ENCODE results near the gene ZNF836. TPM values are rescaled to one million over a fixed set of nuclear protein-coding genes. Genes with fewer than 3 reads are reported as not detected.

ZNF836 gene
- total and polyA plus RNA-seq, 9 of the 15 experiments (the other 6 are each of a cell fraction or from before 2014, with no cell fraction given), result 0.24 to 0.69 (median 0.64) TPM; not detected in 2

DNA sequence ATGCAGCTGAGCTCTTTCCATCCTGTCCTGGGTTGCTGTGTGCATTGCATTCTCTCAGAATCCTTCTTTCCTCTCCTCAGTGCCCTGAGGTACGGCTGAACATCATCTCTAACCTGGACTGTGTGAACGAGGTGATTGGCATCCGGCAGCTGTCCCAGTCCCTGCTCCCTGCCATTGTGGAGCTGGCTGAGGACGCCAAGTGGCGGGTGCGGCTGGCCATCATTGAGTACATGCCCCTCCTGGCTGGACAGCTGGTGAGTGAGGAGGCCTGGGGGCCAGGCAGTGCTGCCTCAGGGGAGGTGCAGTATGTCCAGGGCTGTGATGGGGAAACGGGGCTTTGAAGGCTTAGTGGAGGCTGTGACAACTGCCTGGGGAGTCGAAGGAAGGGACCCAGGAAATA is 48.2 kb upstream of the ZNF836 start:
- FAIRE-seq (peak; percentile 29), DNase-seq (ENCODE audit: extremely low read depth in 1 of 4, low spot score in 3 of 4) (no peak), ATAC-seq (no peak)
- H2AFZ ChIP-seq (ENCODE audit: low read depth, low read length), result no peak overlapping the region
- ChIA-PET POLR2A (interaction anchor here (1.1 to 1.2 kb wide), 2 partner anchors 17 to 20 kb away, joined by 4 read pairs; no protein-coding TSS in a partner anchor), CTCF (ENCODE audit: low intra/inter-chr PET ratio) (no interaction called here)
- 97% methylated on average over 8 of the region's 8 CpGs for WGBS (ENCODE audit: insufficient coverage, low coverage, missing lambda C conversion rate)
- peaks cover 98% of the 10 kb centered on the region for H3K36me3 ChIP-seq (ENCODE audit: control insufficient read depth, insufficient read depth, low read length)
- H3K9ac ChIP-seq (ENCODE audit: insufficient read depth in 1 of 2, low read depth in 2 of 2, low read length in 2 of 2), result no peak overlapping the region
- intact Hi-C loops (cut with micrococcal nuclease) (no loop called here), in situ Hi-C loops (cut with MboI) (no loop called here)
- no peak for TF ChIP-seq ARHGAP35 (IDR thresholded peaks at IDR 0.05; ENCODE audit: partially characterized antibody)
- BruUV-seq (replicated peaks), result no TSS peak
- H4K20me1 ChIP-seq (replicated peaks; ENCODE audit: control insufficient read depth, insufficient read depth, low read length), result 0 out of 2 replicates have a peak, but pooled peaks cover 4% of the 10 kb centered on the region
- H3K27me3 ChIP-seq (ENCODE audit: control insufficient read depth in 2 of 2, insufficient read depth in 2 of 2, low read length in 2 of 2), result no peaks in the 10 kb centered on the region
- no peaks in the 10 kb centered on the region for H3K4me1 ChIP-seq (replicated peaks in 1 of 2; ENCODE audit: control insufficient read depth in 2 of 2, insufficient read depth in 2 of 2, low read length in 2 of 2)
- H3K9me3 ChIP-seq (replicated peaks; ENCODE audit: control insufficient read depth, insufficient read depth, low read depth, low read length), result no peaks in the 10 kb centered on the region
- no peak overlapping the region for H3K27ac ChIP-seq (ENCODE audit: extremely low read depth, low read depth, low read length)
- no peaks in the 10 kb centered on the region for H3K9me1 ChIP-seq (ENCODE audit: control insufficient read depth, insufficient read depth, low read length)
- no peak overlapping the region for H3K4me2 ChIP-seq (ENCODE audit: insufficient read depth, low read length)
- no peak overlapping the region for H3K4me3 ChIP-seq
- H3K79me2 ChIP-seq (ENCODE audit: control insufficient read depth, insufficient read depth, low read length), result no peaks in the 10 kb centered on the region

DNA sequence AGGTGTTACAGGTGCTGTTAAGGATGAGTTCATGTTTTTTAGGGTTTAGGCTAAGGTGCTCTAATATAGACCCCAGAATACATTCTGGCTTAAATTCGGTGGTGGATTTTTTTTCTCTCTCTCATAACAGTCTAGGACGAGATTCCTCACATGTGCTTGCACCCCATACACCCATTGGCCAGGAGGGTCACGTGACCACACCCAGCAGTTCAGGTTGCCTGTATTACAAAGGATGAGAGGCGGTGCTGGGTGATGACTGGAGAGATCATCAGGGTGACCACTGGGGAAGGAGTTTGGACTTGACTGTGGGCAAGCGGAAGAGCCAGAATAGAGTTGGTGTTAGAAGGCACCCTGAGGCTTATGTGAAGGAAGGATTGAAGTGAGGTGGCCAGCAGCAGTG is 46.2 kb upstream of the ZNF836 start:
- intact Hi-C loops (cut with micrococcal nuclease) (no loop called here), in situ Hi-C loops (cut with MboI) (no loop called here)
- H3K27ac ChIP-seq (ENCODE audit: extremely low read depth, low read depth, low read length), result no peak overlapping the region
- H4K20me1 ChIP-seq (replicated peaks; ENCODE audit: control insufficient read depth, insufficient read depth, low read length), result 0 out of 2 replicates have a peak, but pooled peaks cover 4% of the 10 kb centered on the region
- no peaks in the 10 kb centered on the region for H3K4me1 ChIP-seq (replicated peaks in 1 of 2; ENCODE audit: control insufficient read depth in 2 of 2, insufficient read depth in 2 of 2, low read length in 2 of 2)
- H3K9me3 ChIP-seq (replicated peaks; ENCODE audit: control insufficient read depth, insufficient read depth, low read depth, low read length), result no peaks in the 10 kb centered on the region
- DNase-seq (ENCODE audit: extremely low read depth in 1 of 4, low spot score in 3 of 4), result peak in 2 of 4 experiments; percentile 34 to 47
- BruUV-seq (replicated peaks), result no TSS peak
- H3K27me3 ChIP-seq (ENCODE audit: control insufficient read depth in 2 of 2, insufficient read depth in 2 of 2, low read length in 2 of 2), result no peaks in the 10 kb centered on the region
- no peak overlapping the region for H3K4me2 ChIP-seq (ENCODE audit: insufficient read depth, low read length)
- FAIRE-seq, result no peak
- ATAC-seq, result no peak
- TF ChIP-seq, protein P1, sequence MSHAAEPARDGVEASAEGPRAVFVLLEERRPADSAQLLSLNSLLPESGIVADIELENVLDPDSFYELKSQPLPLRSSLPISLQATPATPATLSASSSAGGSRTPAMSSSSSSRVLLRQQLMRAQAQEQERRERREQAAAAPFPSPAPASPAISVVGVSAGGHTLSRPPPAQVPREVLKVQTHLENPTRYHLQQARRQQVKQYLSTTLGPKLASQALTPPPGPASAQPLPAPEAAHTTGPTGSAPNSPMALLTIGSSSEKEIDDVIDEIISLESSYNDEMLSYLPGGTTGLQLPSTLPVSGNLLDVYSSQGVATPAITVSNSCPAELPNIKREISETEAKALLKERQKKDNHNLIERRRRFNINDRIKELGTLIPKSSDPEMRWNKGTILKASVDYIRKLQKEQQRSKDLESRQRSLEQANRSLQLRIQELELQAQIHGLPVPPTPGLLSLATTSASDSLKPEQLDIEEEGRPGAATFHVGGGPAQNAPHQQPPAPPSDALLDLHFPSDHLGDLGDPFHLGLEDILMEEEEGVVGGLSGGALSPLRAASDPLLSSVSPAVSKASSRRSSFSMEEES (CRISPR knock-in tag; IDR thresholded peaks at IDR 0.05), result peak; percentile 30; the same call in 1 of the 2 replicates
- TF ChIP-seq ESRRA (IDR thresholded peaks at IDR 0.05; ENCODE audit: borderline replicate concordance, low read depth), result no peak
- TF ChIP-seq FOSL1 (tag; conservative IDR thresholded peaks at IDR 0.05), result no peak
- no peak for TF ChIP-seq ZSCAN29 (IDR thresholded peaks at IDR 0.05)
- TF ChIP-seq ARID1B (IDR thresholded peaks at IDR 0.05), result no peak
- TF ChIP-seq, protein P2, sequence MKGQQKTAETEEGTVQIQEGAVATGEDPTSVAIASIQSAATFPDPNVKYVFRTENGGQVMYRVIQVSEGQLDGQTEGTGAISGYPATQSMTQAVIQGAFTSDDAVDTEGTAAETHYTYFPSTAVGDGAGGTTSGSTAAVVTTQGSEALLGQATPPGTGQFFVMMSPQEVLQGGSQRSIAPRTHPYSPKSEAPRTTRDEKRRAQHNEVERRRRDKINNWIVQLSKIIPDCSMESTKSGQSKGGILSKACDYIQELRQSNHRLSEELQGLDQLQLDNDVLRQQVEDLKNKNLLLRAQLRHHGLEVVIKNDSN (CRISPR knock-in tag; IDR thresholded peaks at IDR 0.05), result peak; percentile 54
- TF ChIP-seq, protein P3, sequence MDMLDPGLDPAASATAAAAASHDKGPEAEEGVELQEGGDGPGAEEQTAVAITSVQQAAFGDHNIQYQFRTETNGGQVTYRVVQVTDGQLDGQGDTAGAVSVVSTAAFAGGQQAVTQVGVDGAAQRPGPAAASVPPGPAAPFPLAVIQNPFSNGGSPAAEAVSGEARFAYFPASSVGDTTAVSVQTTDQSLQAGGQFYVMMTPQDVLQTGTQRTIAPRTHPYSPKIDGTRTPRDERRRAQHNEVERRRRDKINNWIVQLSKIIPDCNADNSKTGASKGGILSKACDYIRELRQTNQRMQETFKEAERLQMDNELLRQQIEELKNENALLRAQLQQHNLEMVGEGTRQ (CRISPR knock-in tag; IDR thresholded peaks at IDR 0.05), result peak; percentile 46
- no peak overlapping the region for H3K9ac ChIP-seq (ENCODE audit: insufficient read depth in 1 of 2, low read depth in 2 of 2, low read length in 2 of 2)
- ChIA-PET POLR2A (no interaction called here), CTCF (ENCODE audit: low intra/inter-chr PET ratio) (no interaction called here)
- H3K79me2 ChIP-seq (ENCODE audit: control insufficient read depth, insufficient read depth, low read length), result no peaks in the 10 kb centered on the region
- H3K9me1 ChIP-seq (ENCODE audit: control insufficient read depth, insufficient read depth, low read length), result no peaks in the 10 kb centered on the region
- no peak overlapping the region for H3K4me3 ChIP-seq
- 98% methylated on average over 5 of the region's 5 CpGs for WGBS (ENCODE audit: insufficient coverage, low coverage, missing lambda C conversion rate)
- H2AFZ ChIP-seq (ENCODE audit: low read depth, low read length), result no peak overlapping the region
- H3K36me3 ChIP-seq (ENCODE audit: control insufficient read depth, insufficient read depth, low read length), result peaks cover 98% of the 10 kb centered on the region; the same call in 2 of the 3 replicates

Measured in K562 (cell line).